ENCODE measurements around the gene PRADC1. TPM values are rescaled to one million over a fixed set of nuclear protein-coding genes. Genes with fewer than 3 reads are reported as not detected.

The PRADC1 gene
- total and polyA plus RNA-seq, 9 of the 15 experiments (the other 6 are each of a cell fraction or from before 2014, with no cell fraction given): 7.3 to 47.4 (median 34.2) TPM

GRCh38 chr2:73233932-73234832 is 1.1 kb upstream of the PRADC1 start, which contains the start of gene CCT7 (continued):
- peak; percentile 56 to 59 for TF ChIP-seq MAZ (CRISPR knock-in tag; conservative IDR thresholded peaks at IDR 0.05 in 1 of 2, IDR thresholded peaks at IDR 0.05 in 1 of 2)
- no peak for TF ChIP-seq GMEB1 (CRISPR knock-in tag; IDR thresholded peaks at IDR 0.05)
- TF ChIP-seq MXI1 (IDR thresholded peaks at IDR 0.05; ENCODE audit: low read depth, low read length): no peak
- TF ChIP-seq HDAC1 (IDR thresholded peaks at IDR 0.05): peak in 1 of 2 experiments; percentile 13; a peak in 1 of 4 replicates
- no peak for TF ChIP-seq RFX5 (IDR thresholded peaks at IDR 0.05; ENCODE audit: low read depth, low read length)
- TF ChIP-seq BRD9 (IDR thresholded peaks at IDR 0.05; ENCODE audit: low read depth, partially characterized antibody): peak; percentile 97
- TF ChIP-seq XRCC5 (IDR thresholded peaks at IDR 0.05; ENCODE audit: low read depth, low read length): peak; percentile 93; the same call in 1 of the 2 replicates
- no peak for TF ChIP-seq IFI16 (CRISPR knock-in tag; IDR thresholded peaks at IDR 0.05)
- TF ChIP-seq TFAP4 (CRISPR knock-in tag; IDR thresholded peaks at IDR 0.05; ENCODE audit: borderline replicate concordance): no peak
- no peak for TF ChIP-seq KAT2B (IDR thresholded peaks at IDR 0.05; ENCODE audit: low read depth, low read length)
- 0 out of 2 replicates have a peak, but pooled peaks have one; percentile 76 for TF ChIP-seq CBX1 (IDR thresholded peaks at IDR 0.05; ENCODE audit: low read depth)
- no peak for TF ChIP-seq ZNF551 (CRISPR knock-in tag; IDR thresholded peaks at IDR 0.05)
- no peak for TF ChIP-seq FIP1L1 (IDR thresholded peaks at IDR 0.05; ENCODE audit: low read depth, low read length, poor library complexity, severe bottlenecking)
- TF ChIP-seq POLR2H (tag; IDR thresholded peaks at IDR 0.05; ENCODE audit: low read depth): peak; percentile 93
- TF ChIP-seq ZNF583 (CRISPR knock-in tag; IDR thresholded peaks at IDR 0.05): no peak
- TF ChIP-seq ZNF655 (CRISPR knock-in tag; IDR thresholded peaks at IDR 0.05): no peak
- TF ChIP-seq SLC30A9 (CRISPR knock-in tag; IDR thresholded peaks at IDR 0.05): no peak
- no peak for TF ChIP-seq FOXJ2 (tag; IDR thresholded peaks at IDR 0.05)
- TF ChIP-seq ZFP1 (CRISPR knock-in tag; IDR thresholded peaks at IDR 0.05): no peak

Data from K562 (cell line).